Gastroesophageal sphincter (tissue), 4 donors: ENCODE data around the gene PTPRZ1. TPM values are rescaled to one million over a fixed set of nuclear protein-coding genes. Genes with fewer than 3 reads are reported as not detected.

ENCODE experiments used
- small RNA-seq, 4 donors: library from RNA; depleted of rRNA; stranded (forward); fragments of <200 nt; gene quantifications; one replicate each; pipeline ENCODE3, GENCODE V24; 2016
- total RNA-seq, 4 donors: library from RNA; depleted of rRNA; stranded (reverse); fragments of >200 nt; gene quantifications; one replicate each; pipeline ENCODE4 v1.1.0, GENCODE V29; 2016

PTPRZ1 gene
- total RNA-seq, 4 donors from 2014 or later: 2.6 to 8.4 (median 5.7) TPM

Small RNAs within 50 kb of the gene (small RNA-seq; reads per million reads assigned to genes)
- 0 reads per million in 4 donors for gene RNU7-154P
